Measurements from ENCODE around the gene LUC7L.
A peak's percentile ranks its signal among the peaks of the same experiment; 100 is the strongest.
"Not testable (repeated sequence)": the region's sequence is repeated elsewhere in the genome, so short reads cannot be mapped to it uniquely, and the experiment has no call there.

LUC7L gene

GRCh38 chr16:263182-263774 lies 34.0 kb upstream of the LUC7L start:
- DNase-seq = no peak

DNA sequence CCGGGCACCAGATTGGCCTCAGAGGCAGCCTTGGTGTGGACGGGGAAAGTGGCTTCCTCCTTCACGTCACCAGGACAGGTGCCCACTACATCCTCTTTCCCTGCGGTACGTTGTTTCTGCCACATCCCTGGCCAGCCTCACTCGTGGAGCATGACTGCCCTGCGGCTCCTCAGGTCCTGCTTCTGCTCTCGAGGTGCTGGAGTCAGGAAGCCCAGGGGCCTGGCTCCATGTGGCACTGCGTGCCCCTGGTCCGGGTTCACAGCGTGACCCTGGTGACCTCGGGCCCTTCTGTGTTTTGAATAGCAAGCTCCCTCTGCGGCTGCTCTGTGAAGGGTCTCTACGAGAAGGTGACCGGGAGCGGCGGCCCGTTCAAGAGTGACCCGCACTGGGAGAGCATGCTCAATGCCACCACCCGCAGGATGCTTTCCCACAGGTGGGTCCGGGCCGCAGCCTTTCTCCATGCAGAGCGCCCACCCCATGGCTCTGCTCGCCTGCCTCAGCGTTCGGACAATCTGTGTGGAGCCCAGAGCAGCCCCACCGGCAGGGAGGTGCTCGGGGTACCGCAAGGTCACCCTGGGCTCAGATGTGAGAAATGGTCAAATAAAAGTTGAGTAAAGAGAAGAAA lies 33.0 kb upstream of the LUC7L start:
- DNase-seq = no peak

- peak; percentile 42 for DNase-seq
Observed at GRCh38 chr16:261031-261691, 31.9 kb upstream of the LUC7L start.

DNA sequence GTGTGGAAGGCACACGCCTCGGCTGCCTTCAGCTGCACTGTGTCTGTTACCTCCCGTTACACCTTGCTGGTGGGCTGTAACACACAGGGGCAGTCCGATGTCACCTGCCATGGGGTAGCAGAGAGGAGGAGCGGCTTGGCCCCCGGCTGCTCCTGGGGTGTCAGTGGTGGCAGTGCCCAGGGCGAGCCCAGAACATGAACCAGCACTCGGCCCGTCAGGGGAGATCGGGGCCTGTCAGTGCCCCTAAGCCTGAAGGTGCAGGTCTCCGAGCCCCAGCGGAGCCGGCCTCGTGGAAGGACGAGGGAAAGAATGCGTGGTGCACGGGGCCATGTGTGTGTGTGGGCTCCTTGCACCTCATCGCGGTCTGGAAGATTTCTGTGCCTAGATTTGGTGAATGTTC lies 31.1 kb upstream of the LUC7L start:
- DNase-seq = no peak

GRCh38 chr16:259814-260253 lies 30.6 kb upstream of the LUC7L start:
- no peak for DNase-seq

DNA sequence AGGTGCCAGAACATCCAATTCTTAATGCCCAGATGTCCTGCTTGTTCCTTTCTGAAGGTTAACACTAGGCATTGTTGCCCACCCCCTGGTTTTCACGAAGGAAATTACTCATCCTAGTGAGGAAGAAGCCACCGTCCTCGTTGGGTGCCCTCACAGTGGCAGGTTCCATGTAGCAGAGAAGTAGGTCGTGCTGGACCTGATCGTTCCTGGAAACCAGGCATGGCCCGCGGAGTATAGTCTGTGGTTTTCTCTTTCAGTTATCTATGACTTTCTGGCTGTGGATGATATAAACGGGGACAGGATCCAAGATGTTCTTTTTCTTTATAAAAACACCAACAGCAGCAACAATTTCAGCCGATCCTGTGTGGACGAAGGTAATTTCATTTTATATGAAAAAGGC lies 30.0 kb upstream of the LUC7L start:
- DNase-seq = no peak

DNA sequence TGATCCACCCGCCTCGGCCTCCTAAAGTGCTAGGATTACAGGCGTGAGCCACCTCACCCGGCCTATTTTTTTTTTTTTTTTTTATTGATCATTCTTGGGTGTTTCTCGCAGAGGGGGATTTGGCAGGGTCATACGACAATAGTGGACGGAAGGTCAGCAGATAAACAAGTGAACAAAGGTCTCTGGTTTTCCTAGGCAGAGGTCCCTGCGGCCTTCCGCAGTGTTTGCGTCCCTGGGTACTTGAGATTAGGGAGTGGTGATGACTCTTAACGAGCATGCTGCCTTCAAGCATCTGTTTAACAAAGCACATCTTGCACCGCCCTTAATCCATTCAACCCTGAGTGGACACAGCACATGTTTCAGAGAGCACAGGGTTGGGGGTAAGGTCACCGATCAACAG lies 28.8 kb upstream of the LUC7L start:
- DNase-seq = not testable (repeated sequence)

DNA sequence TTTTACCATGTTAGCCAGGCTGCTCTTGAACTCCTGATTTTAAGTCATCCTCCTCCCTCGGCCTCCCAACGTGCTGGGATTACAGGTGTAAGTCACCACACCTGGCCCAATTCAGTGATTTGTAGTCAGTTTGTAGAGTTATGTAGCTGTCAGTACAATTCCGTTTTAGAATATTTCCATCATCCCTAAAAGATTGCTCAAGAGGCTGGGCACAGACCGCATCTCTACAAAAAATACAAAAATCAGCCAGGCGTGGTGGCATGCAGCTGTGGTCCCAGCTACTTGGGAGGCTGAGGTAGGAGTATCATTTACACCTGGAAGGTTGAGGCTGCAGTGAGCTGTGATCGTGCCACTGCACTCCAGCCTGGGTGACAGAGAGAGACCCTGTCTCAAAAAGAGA lies 25.9 kb upstream of the LUC7L start:
- no peak for DNase-seq

DNA sequence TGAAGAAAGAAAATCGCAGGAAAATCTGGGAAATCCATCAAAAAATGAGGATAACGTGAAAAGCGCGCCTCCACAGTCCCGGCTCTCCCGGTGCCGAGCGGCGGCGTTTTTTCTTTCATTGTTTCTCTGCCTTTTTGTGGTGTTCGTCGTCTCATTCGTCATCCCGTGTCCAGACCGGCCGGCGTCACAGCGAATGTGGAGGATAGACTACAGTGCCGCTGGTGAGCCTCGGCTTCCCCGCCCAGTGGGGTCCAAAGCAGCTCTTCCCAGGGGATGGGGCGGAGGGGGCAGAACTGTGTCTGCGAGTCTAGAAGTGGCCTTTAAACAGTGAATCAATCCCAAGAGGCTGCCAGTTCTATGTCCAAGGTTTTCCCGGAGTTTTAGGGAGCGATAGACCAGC lies 25.2 kb upstream of the LUC7L start:
- DNase-seq = no peak

- no peak for DNase-seq
Observed at GRCh38 chr16:253833-254232, 24.6 kb upstream of the LUC7L start.

GRCh38 chr16:252366-253337 lies 23.4 kb upstream of the LUC7L start:
- no peak for DNase-seq

DNA sequence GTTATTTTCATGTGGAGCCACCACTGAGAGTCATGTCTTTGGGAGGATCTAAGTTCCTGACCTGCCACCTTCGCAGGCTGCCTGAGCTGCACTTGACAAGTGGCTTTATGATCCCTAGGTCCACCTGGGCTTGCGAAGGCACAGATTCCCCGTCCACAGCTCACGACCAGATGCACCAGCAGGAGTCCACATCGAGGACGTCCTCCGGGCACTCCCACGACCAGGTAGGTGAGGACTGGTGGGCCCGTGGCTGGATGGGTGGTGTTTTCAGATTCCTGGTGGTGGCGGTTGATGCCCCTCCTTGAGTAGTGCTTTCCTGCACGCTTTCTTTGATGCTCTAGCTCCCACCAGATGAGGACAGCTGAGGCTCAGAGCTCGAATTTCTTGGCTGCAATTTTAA lies 20.2 kb upstream of the LUC7L start:
- DNase-seq = no peak

DNA sequence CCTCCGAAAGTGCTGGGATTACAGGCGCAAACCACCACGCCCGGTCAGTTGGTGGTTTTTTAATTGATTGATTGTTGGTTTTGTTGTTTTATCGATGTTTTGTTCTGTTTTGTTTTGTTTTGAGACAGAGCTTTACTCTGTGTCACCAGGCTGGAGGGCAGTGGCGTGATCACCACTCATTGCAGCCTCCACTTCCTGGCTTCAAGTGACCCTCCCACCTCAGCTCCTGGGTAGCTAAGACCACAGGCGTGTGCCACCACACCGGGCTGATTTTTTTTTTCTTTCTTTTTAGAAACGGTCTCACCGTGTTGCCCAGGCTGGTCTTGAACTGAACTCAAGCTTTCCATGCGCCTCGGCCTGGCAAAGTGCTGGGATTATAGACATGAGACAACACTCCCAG lies 17.8 kb upstream of the LUC7L start:
- DNase-seq = no peak

- DNase-seq = no peak
Observed at GRCh38 chr16:245105-245504, 15.9 kb upstream of the LUC7L start.

DNA sequence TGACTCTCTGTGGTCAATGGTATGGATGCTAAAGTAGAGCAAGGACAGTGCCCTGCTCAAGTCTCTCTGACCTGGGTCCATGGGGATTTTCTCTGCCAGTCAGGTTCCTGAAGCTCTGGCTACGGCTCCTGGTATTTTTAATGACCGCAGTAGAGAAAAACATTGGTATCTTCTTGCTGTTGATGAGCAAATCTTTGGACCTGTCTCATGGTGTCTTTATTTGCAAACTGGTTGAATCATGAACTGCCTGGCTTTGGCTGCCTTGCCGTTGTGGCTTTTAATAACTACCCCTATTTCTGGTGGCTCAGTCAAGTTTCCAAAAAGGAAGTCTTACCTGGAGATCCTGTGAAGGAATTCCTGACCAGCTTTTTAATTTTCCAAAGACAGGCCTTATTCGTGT lies 14.1 kb upstream of the LUC7L start:
- no peak for DNase-seq

- DNase-seq = no peak
Observed at GRCh38 chr16:242281-242680, 13.0 kb upstream of the LUC7L start.

GRCh38 chr16:240559-240958 lies 11.3 kb upstream of the LUC7L start:
- DNase-seq = no peak

DNA sequence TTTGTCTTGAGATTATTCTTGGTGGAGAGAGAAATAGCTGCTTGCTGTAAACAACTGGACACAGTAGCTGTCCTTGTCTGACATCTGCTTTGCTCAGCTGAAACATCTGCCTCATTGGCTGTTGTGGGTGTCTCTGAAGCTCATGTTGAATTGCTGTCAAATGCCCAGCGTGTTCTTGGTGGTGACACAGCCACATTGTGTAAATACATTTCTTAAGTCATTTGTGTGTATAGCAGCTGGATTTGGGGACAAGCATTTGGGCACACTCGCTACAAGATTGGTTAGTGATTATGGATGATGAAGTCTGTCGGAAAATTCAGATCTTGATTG lies 10.7 kb upstream of the LUC7L start:
- DNase-seq = no peak

DNA sequence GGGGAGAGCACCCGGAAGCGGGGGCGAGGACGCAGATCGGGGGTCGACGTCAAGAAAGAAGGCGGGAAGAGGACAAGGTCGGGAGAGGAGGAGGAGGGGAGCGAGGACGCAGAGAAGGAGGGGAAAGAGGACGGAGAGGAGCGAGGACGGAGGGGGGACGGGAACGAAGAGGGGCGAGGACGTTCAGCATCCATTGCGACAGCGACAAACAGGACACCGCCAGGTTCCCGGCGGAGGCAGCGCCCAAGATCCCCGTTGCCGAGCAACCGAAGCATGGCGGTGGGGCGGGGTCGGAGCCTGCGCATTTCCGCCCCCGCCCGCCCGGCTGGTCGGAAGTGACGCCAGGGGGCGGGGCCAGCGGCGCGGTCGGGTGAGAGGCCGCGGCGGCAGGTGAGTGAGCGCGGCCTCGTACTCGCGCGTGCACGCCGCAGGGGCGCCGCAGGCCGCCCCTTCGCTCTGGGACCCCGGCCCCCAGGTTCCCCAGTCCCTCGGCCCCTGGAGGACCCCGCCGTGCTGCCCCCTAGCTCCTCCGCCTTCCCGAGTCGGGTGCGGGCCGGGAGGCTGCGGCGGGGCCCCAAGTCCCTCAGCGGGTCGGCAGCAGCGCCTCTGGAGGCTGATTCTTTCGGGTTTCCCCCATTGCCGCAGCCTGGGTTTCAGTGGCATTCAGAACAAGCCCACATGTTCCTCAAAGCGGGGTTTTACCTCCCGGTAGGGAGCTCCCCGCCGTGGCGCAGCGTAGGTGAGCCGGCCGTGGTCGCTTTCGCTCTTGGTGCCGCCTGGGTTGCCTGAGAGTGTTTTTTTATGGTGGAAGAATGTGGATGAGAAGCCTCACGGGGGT lies 5.4 kb upstream of the LUC7L start, which contains the start of gene FAM234A:
FAM234A (plus strand) TSS at position 354 of the 838 bp plus-strand sequence. CDS start 19,593 bp downstream, outside the sequence.
- DNase-seq = peak; percentile 70

- no peak for DNase-seq
Observed at GRCh38 chr16:230949-231348, 1.7 kb upstream of the LUC7L start.

GRCh38 chr16:230351-230750 lies 1.1 kb upstream of the LUC7L start:
- not testable (repeated sequence) for DNase-seq

DNA sequence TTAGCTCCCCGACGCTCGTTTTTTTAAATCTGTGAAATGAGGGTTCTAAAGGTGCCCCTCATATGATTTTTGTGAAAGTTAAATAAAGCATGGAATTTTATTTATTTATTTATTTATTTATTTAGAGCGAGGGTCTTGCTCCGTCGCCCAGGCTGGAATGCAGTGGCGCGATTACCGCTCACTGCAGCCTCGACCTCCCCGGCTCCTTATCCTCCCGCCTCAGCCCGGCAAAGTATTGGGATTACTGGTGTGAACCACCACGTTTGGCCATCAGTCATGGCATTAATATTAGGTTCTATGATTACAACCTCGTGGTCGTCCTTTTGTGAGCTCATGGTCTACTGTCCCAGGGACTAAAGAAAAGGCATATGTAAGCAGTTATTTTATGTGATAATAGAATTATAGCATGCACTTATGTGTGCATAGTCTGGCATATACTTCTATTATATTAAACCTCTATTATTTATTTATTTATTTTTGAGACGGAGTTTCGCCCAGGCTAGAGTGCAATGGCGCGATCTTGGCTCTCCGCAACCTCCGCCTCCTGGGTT lies 557 bp upstream of the LUC7L start:
- DNase-seq = no peak
